GM21515 (cell line): ENCODE data around the gene FYN.
"Not testable (repeated sequence)": the region's sequence is repeated elsewhere in the genome, so short reads cannot be mapped to it uniquely, and the experiment has no call there.

Experiments
- ATAC-seq: cut with Tn5 transposase; IDR thresholded peaks from one replicate; pipeline ENCODE4 v1.9.1; 2021; ENCODE audit not compliant: unreplicated experiment

FYN gene

GRCh38 chr6:111835398-111835797, 37.9 kb downstream of the FYN start:
- not testable (repeated sequence) for ATAC-seq

- no peak for ATAC-seq
These were observed 38.9 kb downstream of the FYN start for GRCh38 chr6:111834356-111834755.

DNA sequence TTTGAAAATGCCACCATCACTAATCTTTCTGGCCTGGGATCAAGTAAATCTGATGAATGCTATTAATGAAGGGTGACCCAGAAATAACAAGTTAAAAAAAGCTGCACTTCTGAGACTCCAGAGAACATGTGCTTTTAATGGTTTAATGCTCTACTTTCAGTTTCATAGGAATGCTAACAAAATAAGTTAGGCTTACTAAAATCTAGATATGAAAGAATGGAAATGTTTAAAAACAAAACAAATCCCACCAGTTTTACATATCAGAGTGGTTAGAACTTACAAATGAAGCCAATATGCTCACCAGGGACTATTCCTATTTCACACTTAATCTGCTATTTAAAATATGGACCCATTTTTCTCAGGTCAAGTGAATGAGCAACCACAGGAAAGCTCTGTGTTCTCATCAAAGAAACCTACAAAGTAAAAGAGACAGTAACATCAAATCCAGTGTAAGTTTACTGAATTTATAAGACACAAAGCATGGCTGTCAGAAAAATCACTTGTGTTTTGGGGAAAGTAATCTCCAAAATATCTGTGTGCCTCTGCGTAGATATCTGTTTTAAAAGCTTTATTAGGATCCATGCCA, 40.3 kb downstream of the FYN start:
- peak; percentile 52 for ATAC-seq

GRCh38 chr6:111831408-111831807, 41.8 kb downstream of the FYN start:
- no peak for ATAC-seq

- no peak for ATAC-seq
These were observed 43.3 kb downstream of the FYN start for GRCh38 chr6:111829998-111830397.

GRCh38 chr6:111829581-111829980, 43.7 kb downstream of the FYN start:
- ATAC-seq, result no peak

DNA sequence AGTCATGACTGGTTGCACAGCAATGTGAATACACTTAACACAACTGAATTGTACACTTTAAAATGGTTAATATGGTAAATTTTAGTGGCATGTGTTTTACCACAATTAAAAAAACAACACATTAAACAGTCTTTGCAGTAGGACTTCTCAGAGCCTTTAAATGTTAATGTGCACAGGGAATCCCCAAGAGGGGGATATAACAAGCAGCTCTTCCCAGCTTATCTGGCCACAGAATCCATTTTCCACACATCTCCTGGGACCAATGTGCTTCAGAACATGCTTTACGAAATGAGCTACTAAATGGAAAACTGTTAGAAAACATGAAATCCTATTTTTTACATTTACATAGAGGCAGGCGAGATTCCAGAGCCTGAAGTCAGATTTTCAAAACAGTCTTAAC, 44.4 kb downstream of the FYN start:
- no peak for ATAC-seq

DNA sequence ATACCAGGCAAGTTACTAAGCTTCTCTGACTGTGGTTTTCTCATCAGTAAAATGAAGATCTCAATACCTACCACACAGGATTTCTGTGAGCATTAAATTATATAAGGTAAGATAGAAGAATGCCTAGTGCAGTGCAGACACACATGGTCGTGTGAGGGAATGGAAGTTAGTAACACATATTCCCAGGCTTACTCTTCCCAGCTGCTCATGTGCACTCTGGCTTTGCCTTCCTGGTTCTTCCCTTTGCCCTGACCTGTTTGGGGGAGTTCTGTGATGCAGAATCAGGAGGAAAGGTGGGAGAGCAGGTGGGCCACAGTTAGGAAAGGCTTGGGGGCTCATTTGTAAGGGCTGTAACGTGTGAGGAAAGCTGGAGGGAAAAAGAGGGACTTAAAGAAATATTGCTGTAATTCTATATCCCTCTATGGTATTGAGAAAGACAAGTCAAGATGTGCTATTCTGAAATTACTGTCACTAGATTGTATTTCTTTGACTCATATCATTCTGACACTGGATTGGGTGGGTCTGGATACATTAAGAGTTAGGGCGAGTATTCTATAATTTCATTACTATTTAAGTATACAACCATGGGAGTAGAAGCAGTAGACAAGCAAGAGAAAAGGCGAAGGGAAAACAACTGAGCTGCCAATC, 47.7 kb downstream of the FYN start:
- no peak for ATAC-seq

DNA sequence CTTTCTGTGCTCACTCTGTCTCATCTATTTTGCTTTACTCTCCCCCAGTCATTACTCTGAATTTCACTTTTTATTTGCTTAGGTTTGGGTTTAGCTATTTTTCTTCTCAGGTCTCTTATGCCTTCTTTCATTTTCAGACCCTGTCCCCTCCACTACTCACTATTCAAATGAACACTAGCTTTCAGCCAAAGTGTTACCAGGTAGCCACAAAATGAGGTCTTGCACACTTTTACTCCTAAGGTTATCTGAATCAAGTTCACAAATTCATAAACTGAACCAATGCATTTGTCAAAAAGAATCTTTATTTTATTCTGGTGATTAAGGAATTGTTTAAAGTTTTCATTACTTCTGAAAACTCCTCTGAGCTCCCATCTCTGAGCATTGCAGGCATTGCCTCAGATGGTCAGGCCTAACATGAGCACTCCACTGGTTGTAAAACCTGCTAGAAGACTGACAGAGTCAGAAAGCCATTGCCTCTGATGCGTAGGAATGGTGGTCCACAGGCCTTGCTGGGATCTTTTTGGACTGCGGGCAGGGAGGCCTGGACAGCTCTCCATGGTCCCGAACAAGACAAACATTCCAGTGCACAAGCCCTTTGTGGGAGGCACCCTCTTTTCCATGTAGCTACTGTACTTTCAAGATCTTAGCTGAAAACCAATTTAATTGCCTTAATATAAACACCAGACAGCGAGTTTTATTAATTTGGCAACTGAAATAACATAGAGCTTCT, 48.5 kb downstream of the FYN start:
- peak; percentile 78 for ATAC-seq

- no peak for ATAC-seq
These were observed 49.2 kb downstream of the FYN start for GRCh38 chr6:111823831-111824607.

DNA sequence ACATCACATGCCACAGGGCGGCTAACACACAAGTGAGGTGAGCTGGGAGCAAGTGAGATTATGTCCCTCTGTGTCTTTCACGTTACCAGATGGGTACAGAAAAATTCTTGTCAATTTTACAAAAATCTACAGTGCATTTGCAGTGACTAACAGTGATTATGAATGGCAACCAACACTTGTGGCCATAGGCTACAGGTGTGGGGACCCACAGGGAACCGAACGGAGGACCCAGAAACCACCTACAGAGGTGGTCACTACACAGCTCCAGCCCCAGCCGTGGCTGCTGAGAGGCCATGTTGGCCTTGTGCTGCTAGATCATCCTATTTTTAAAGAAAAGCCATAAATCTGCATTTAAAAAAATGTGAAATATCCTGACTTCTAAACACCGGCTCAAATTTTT, 50.2 kb downstream of the FYN start:
- no peak for ATAC-seq

DNA sequence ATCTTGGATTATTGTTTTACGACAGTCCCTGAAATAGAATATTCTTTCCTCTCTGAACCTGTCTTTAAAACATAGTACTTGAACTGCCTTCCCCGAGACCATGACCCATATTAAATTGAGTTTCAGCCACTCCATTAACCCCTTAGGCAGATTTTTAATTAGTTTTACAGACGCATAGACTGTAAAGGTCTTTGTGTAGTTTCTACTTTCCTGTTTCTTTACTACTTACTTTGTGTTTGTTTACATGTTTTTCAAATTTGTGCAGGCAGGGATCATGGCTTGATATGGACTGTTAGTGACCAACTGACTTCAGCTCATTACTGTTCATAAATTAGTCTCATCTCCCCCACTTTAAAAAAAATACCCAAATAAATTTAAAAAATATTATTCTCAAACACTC, 53.8 kb downstream of the FYN start:
- no peak for ATAC-seq

GRCh38 chr6:111818539-111819226, 54.6 kb downstream of the FYN start:
- ATAC-seq, result no peak

DNA sequence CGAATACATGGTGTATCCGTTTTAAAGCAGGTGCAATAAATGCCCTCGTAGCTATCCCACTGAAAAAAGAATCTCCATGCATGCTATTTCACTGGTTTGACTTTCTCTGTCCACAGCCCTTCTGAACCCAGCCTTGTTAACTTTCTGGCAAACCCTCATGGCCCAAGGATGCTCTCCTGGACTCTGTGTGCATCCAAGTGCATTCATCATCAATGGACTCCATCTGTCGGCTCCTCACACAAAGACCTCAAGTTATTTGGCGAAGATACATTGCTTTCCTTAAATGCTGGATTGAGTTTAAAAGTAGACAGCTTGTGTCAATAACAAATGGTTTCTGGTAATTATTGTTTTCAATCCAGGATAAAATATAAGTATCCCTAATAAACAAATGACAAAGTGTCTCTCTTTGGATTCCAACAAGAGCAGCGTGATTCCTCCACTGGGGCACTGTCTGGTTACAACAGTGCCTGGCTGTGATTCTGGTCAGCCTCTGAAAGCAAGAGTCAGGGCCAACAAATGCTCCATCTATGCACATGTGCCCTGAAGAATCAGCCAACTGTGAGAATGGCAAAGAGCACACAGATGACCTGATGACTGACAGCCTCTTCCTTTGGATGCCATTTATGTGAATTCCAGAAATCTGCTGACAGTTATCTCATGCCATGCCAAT, 55.7 kb downstream of the FYN start:
- ATAC-seq, result no peak

DNA sequence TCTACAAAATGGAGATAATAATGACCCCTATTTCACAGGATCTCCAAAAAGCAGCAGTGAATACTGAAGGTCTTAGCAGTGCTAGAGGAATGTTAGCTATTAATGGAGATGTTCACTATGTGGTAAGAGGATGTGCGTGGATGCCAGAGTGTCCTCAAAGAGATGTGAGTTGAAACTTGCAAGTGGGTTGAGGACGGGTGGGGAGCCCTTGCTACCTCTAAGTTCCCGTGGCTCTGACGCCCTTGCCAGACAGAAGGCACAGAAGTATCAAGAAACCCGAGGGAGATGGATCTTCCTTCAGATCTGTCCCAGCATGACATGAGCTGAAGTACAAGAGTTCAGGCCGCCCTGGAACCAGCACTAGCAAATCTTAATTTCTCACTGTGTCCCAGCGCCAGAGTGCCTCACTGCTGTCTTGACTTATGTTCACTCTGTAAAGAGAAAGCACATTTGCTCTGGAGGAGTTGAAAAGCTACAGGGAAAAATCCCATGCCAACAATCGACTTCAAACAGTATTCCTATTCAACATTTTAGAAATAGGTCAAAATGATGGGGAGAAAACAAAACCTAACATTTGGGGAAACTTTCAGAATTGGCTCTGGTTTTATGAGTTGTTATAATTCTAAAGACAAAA, 59.5 kb downstream of the FYN start:
- ATAC-seq, result no peak

GRCh38 chr6:111813237-111813636, 60.0 kb downstream of the FYN start:
- no peak for ATAC-seq

GRCh38 chr6:111812060-111813038, 60.9 kb downstream of the FYN start:
- no peak for ATAC-seq

DNA sequence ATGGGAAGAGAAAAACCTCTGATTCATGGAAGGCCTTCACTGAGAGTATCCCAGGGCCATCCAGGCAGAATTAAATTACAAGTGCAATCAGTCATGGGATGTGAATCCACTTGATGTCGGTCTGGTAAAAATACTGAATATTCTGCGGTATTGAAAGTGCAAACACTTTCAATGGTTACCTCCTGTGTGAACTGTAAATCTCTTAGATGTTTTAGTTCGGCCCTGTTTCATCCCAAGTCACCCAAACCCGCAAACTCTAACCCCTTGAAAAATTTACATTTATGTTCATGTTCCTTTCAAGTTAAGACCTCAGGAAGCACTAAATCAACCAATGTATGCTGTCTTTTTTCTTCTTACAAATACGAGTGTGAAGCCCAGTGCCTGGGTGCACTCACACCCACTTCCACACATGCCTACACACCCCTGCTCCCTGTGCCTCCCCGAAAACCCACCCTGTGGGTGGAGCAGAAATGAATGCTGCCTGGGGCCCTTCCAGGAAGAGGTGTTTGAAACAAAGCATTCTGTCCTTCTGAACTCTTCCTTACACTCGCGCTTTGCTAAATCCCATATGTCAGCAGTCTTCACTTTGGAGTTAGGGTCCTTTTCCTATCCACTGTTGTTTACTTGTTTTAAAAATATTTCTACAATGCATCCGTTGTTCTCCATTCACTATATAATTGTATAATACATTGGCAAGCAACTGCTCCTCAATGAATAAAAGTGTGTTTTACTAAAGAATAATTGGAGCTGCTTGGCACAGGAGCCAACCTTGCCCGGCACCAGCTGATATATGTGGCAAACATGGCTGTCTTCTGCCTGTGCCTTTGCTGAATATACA, 62.7 kb downstream of the FYN start:
- no peak for ATAC-seq
